PC-3 (cell line): ENCODE measurements around the gene TMEM94. TPM values are rescaled to one million over a fixed set of nuclear protein-coding genes. Genes with fewer than 3 reads are reported as not detected.

ENCODE experiments used
- ATAC-seq: fragments of 200-7000 bp; cut with Tn5 transposase; 2 replicates; pipeline ENCODE4 v1.9.1; 2020; ENCODE audit warnings: mild to moderate bottlenecking, moderate library complexity
- BruUV-seq: library from RNA; stranded (reverse); fragments of 400-500 nt; replicated peaks from 2 replicates; lab custom pipeline; 2021; lab: Mats Ljungman, UMichigan
- CTCF ChIA-PET: fragments of 300-600 bp; sonication (Branson Sonifier 250); formaldehyde crosslinking; loops from one replicate; lab custom pipeline; 2022; ENCODE audit warnings: antibody characterized with exemption; lab: Charles Lee
- POLR2A ChIA-PET: fragments of 300-600 bp; sonication (Branson Sonifier 250); formaldehyde crosslinking; loops from one replicate; lab custom pipeline; 2022; ENCODE audit warnings: antibody characterized with exemption; ENCODE audit not compliant: unreplicated experiment; lab: Charles Lee
- DNase-seq: peaks from one replicate; pipeline ENCODE4 v3.0.0-alpha.2; 2015
- H2AFZ ChIP-seq: fragments of 300-600 bp; sonication (generic); 2 replicates; pipeline ENCODE4 v1.6.0; 2016; ENCODE audit warnings: antibody characterized with exemption, low read length
- H3F3A ChIP-seq: fragments of 300-600 bp; sonication (generic); one replicate; pipeline ENCODE4 v1.6.0; 2017; ENCODE audit warnings: antibody characterized with exemption, low read length, control low read depth, mild to moderate bottlenecking; ENCODE audit not compliant: unreplicated experiment
- H3K27ac ChIP-seq: fragments of 300-600 bp; sonication (generic); 2 replicates; pipeline ENCODE4 v1.5.1; 2016; ENCODE audit warnings: mild to moderate bottlenecking, low read length
- H3K27me3 ChIP-seq: fragments of 300-600 bp; sonication (generic); 2 replicates; pipeline ENCODE4 v1.6.1; 2016; ENCODE audit warnings: low read length, mixed read lengths
- H3K36me3 ChIP-seq: fragments of 300-600 bp; sonication (generic); 2 replicates; pipeline ENCODE4 v1.6.1; 2016; ENCODE audit warnings: low read depth, mixed run types, low read length, mixed read lengths
- H3K4me1 ChIP-seq: fragments of 300-600 bp; sonication (generic); 2 replicates; pipeline ENCODE4 v1.5.1; 2016; ENCODE audit warnings: low read length; ENCODE audit not compliant: insufficient read depth
- H3K4me2 ChIP-seq: fragments of 300-600 bp; sonication (generic); 2 replicates; pipeline ENCODE4 v1.6.0; 2016; ENCODE audit warnings: low read length
- H3K4me3 ChIP-seq: fragments of 300-600 bp; sonication (generic); 2 replicates; pipeline ENCODE4 v1.5.1; 2016; ENCODE audit warnings: mild to moderate bottlenecking, low read length, mixed read lengths
- H3K79me2 ChIP-seq: fragments of 300-600 bp; sonication (generic); 2 replicates; pipeline ENCODE4 v1.6.1; 2017; ENCODE audit warnings: low read length, mixed read lengths
- H3K9ac ChIP-seq: fragments of 300-600 bp; sonication (generic); 2 replicates; pipeline ENCODE4 v1.6.0; 2016; ENCODE audit warnings: mild to moderate bottlenecking, low read length
- H3K9me2 ChIP-seq: fragments of 300-600 bp; sonication (generic); replicated peaks from 2 replicates; pipeline ENCODE4 v1.6.1; 2016; ENCODE audit warnings: mixed run types, low read length, mixed read lengths
- H3K9me3 ChIP-seq: fragments of 300-600 bp; sonication (generic); 2 replicates; pipeline ENCODE4 v1.6.1; 2016; ENCODE audit warnings: low read length, mixed read lengths
- H4K20me1 ChIP-seq: fragments of 300-600 bp; sonication (generic); 2 replicates; pipeline ENCODE4 v1.6.1; 2016; ENCODE audit warnings: low read length, mixed read lengths
- EZH2 ChIP-seq: fragments of 300-600 bp; sonication (generic); IDR thresholded peaks from one replicate; pipeline ENCODE4 v1.6.1; 2017; ENCODE audit warnings: antibody characterized with exemption, mild to moderate bottlenecking, low read length; ENCODE audit not compliant: unreplicated experiment
- EZH2phosphoT487 ChIP-seq: fragments of 300-600 bp; sonication (generic); IDR thresholded peaks from 2 replicates; pipeline ENCODE4 v1.6.1; 2018; ENCODE audit warnings: mild to moderate bottlenecking, antibody characterized with exemption, low read length, borderline replicate concordance
- intact Hi-C: fragments of 100-400 bp; cut with micrococcal nuclease; formaldehyde crosslinking; loops from 2 replicates; pipeline ENCODE4 v1.9.0; 2023
- total RNA-seq: library from RNA; depleted of rRNA; stranded (reverse); fragments of >200 nt; gene quantifications from 2 replicates; pipeline ENCODE4 v1.2.3, GENCODE V29; 2014
- TF ChIP-seq, protein P1 (sequence below): fragments of 300-600 bp; sonication (generic); conservative IDR thresholded peaks from 2 replicates; pipeline ENCODE4 v1.5.1; 2017; ENCODE audit warnings: antibody characterized with exemption, low read depth, mild to moderate bottlenecking, low read length

Gene TMEM94
- total RNA-seq, 1 experiment from 2014 or later: 45.6 TPM

DNA sequence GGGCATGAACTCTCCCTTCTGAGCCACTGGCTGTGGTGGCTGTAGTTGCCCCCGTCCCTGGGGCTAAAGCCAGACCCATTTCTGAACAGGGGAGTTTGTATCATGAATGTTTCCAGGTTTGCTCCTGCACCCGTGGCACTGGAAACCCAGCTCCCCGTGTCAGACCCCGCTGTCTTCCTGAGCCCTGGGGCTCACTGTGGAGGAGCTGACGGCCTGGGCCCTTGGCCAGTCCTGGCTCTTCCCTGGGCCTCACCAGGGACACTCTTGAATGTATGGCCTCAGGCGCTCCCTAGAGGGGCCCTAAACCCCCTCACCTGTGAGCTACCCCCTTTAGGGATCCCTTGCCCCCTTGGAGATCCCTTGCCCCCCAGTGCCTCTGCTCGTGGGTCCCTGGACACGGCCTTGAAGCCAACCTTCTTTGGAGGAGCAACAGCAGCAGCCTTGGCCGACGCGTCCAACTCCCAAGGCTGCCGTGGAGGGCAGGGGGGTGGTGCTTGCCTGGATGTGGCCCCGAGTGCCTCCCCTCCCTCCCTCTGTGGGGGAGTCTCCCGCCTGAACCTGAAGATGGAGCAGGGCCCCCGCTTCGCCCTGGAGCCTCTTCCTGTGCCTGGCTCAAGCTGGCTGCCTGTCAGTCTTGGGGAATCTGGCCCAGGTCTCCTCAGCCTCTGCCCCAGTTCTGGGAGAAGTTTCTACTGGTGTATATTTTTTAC lies 43.0 kb downstream of the TMEM94 start:
- Histone ChIP-seq H3K36me3 (peaks cover 22% of the 10 kb centered on the region; the same call in 1 of the 2 replicates), H3K9me2 (no peaks in the 10 kb centered on the region), H3K9me3 (no peaks in the 10 kb centered on the region), H3K9ac (no peak overlapping the region), H3K27me3 (no peaks in the 10 kb centered on the region), H3K4me3 (no peak overlapping the region), H3F3A (no peaks in the 10 kb centered on the region), H3K4me1 (no peaks in the 10 kb centered on the region), H3K4me2 (no peak overlapping the region), H4K20me1 (no peaks in the 10 kb centered on the region), H2AFZ (no peak overlapping the region), H3K27ac (no peak overlapping the region), H3K79me2 (no peaks in the 10 kb centered on the region)
- ChIA-PET CTCF (no interaction called here), POLR2A (interaction anchor here (0.5 kb wide), 1 partner anchor 51 kb away, joined by 3 read pairs; no protein-coding TSS in a partner anchor)
- no peak for TF ChIP-seq EZH2
- TF ChIP-seq EZH2phosphoT487: no peak
- intact Hi-C loops: no loop called here
- DNase-seq: no peak
- no peak for ATAC-seq
- BruUV-seq: TSS peak; percentile 38

- Histone ChIP-seq H3F3A (no peaks in the 10 kb centered on the region), H4K20me1 (no peaks in the 10 kb centered on the region), H3K9me3 (no peaks in the 10 kb centered on the region), H3K4me2 (no peak overlapping the region), H3K9me2 (no peaks in the 10 kb centered on the region), H3K36me3 (peaks cover 22% of the 10 kb centered on the region; the same call in 1 of the 2 replicates), H3K9ac (no peak overlapping the region), H3K79me2 (no peaks in the 10 kb centered on the region), H3K27ac (no peak overlapping the region), H3K4me3 (no peak overlapping the region), H3K4me1 (no peaks in the 10 kb centered on the region), H2AFZ (no peak overlapping the region), H3K27me3 (no peaks in the 10 kb centered on the region)
- DNase-seq (no peak), ATAC-seq (no peak)
- intact Hi-C loops: no loop called here
- TF ChIP-seq, protein P1, sequence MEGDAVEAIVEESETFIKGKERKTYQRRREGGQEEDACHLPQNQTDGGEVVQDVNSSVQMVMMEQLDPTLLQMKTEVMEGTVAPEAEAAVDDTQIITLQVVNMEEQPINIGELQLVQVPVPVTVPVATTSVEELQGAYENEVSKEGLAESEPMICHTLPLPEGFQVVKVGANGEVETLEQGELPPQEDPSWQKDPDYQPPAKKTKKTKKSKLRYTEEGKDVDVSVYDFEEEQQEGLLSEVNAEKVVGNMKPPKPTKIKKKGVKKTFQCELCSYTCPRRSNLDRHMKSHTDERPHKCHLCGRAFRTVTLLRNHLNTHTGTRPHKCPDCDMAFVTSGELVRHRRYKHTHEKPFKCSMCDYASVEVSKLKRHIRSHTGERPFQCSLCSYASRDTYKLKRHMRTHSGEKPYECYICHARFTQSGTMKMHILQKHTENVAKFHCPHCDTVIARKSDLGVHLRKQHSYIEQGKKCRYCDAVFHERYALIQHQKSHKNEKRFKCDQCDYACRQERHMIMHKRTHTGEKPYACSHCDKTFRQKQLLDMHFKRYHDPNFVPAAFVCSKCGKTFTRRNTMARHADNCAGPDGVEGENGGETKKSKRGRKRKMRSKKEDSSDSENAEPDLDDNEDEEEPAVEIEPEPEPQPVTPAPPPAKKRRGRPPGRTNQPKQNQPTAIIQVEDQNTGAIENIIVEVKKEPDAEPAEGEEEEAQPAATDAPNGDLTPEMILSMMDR: no peak
- TF ChIP-seq EZH2phosphoT487 (no peak), EZH2 (no peak)
- TSS peak; percentile 3 for BruUV-seq
- ChIA-PET CTCF (no interaction called here), POLR2A (no interaction called here)
These were observed 44.2 kb downstream of the TMEM94 start for GRCh38 chr17:75500419-75501216.

DNA sequence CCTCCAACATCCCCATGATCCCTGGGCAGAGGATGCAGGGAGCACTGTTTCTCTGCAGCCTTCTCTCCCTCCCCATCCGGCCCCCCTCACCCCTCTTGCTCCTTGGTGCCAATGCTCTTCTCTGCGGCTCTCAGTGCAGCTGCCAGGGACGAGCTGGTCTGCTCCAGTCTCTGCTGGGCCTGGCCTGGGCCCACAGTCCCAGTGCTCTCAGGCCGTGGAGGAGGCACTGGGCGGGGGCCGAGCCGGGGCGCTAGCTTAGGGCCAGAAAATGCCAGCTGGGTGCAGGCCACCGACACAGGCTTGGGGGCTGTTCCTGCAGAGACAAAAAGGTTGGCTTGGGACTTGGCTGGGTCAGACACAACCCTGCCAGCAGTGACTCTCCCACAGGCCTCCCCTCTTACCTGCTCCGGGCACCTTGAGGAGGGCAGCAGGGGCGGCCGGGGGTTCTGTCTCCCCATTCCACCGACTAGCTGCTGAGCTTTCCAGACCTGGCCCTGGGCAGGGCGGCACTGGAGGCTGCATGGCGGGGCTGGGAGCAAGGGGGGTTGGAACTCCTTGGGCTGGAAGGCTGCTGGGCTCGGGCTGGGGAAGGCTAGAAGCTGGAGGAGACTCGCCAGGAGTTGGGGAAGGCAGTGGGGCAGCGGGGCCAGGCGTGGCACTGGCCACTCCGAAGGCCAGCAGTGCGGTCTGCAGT lies 45.1 kb downstream of the TMEM94 start:
- Histone ChIP-seq H2AFZ (no peak overlapping the region), H3K27ac (no peak overlapping the region), H3K79me2 (no peaks in the 10 kb centered on the region), H3K36me3 (peaks cover 25% of the 10 kb centered on the region; the same call in 1 of the 2 replicates), H3K9me2 (no peaks in the 10 kb centered on the region), H3K4me3 (no peak overlapping the region), H3K9me3 (no peaks in the 10 kb centered on the region), H3K9ac (no peak overlapping the region), H3K4me1 (no peaks in the 10 kb centered on the region), H4K20me1 (no peaks in the 10 kb centered on the region), H3K27me3 (no peaks in the 10 kb centered on the region), H3K4me2 (no peak overlapping the region), H3F3A (no peaks in the 10 kb centered on the region)
- DNase-seq: no peak
- intact Hi-C loops: no loop called here
- TF ChIP-seq EZH2phosphoT487: no peak
- no peak for TF ChIP-seq EZH2
- TF ChIP-seq, protein P1: no peak
- ChIA-PET POLR2A (no interaction called here), CTCF (interaction anchor here (0.5 kb wide), 1 partner anchor 188 kb away, joined by 3 read pairs; no protein-coding TSS in a partner anchor)
- no peak for ATAC-seq
- no TSS peak for BruUV-seq
